ENCODE results near the gene NUP43. TPM values are rescaled to one million over a fixed set of nuclear protein-coding genes. Genes with fewer than 3 reads are reported as not detected.

NUP43 gene
- total and polyA plus RNA-seq, 10 of the 15 experiments (the other 5 are each of a cell fraction or from before 2014, with no cell fraction given): 8.9 to 54.2 (median 27.7) TPM

GRCh38 chr6:149746147-149746946 is at the start of gene NUP43 (continued):
- TF ChIP-seq CHD2 (IDR thresholded peaks at IDR 0.05; ENCODE audit: borderline replicate concordance, low read depth, low read length) (peak; percentile 75), PRDM15 (CRISPR knock-in tag; IDR thresholded peaks at IDR 0.05) (no peak), SKIL (IDR thresholded peaks at IDR 0.05; ENCODE audit: low read depth, poor library complexity, severe bottlenecking) (no peak), SIX5 (IDR thresholded peaks at IDR 0.05; ENCODE audit: low read depth, low read length, severe bottlenecking) (no peak), ZNF207 (IDR thresholded peaks at IDR 0.05; ENCODE audit: borderline replicate concordance) (peak; percentile 57; the same call in 1 of the 2 replicates), NR2C1 (IDR thresholded peaks at IDR 0.05) (no peak), CBX3 (IDR thresholded peaks at IDR 0.05; ENCODE audit: borderline replicate concordance, low read depth) (no peak), NFXL1 (IDR thresholded peaks at IDR 0.05; ENCODE audit: borderline replicate concordance) (no peak), MAX (IDR thresholded peaks at IDR 0.05; ENCODE audit: low read depth, low read length) (peak; percentile 66), BCL3 (IDR thresholded peaks at IDR 0.05; ENCODE audit: borderline replicate concordance, insufficient read depth, low read depth, low read length, poor library complexity, severe bottlenecking) (no peak), HSF1 (IDR thresholded peaks at IDR 0.05; ENCODE audit: low read depth, low read length) (no peak), STAT3 (IDR thresholded peaks at IDR 0.05; ENCODE audit: low read depth, low read length) (no peak), RAD51 (IDR thresholded peaks at IDR 0.05) (no peak), ZBED1 (IDR thresholded peaks at IDR 0.05; ENCODE audit: borderline replicate concordance) (no peak), SMAD5 (IDR thresholded peaks at IDR 0.05; ENCODE audit: low read depth) (peak; percentile 53; the same call in 1 of the 2 replicates)

Measured in GM12878 (cell line).